RWPE2 (cell line): ENCODE measurements around the gene ELOVL6.
A peak's percentile ranks its signal among the peaks of the same experiment; 100 is the strongest.
"Not testable (repeated sequence)": the region's sequence is repeated elsewhere in the genome, so short reads cannot be mapped to it uniquely, and the experiment has no call there.

Experiments used
- ATAC-seq: fragments of 200-7000 bp; cut with Tn5 transposase; 3 replicates; pipeline ENCODE4 v1.9.1; 2021; ENCODE audit warnings: low read depth
- DNase-seq: peaks from one replicate; pipeline ENCODE4 v3.0.0-alpha.2; 2020; ENCODE audit warnings: low spot score
- H3K27ac ChIP-seq: fragments of 450-650 bp; 2 replicates; pipeline ENCODE4 v1.5.1; 2017; ENCODE audit warnings: mild to moderate bottlenecking; ENCODE audit not compliant: poor library complexity, severe bottlenecking
- H3K27me3 ChIP-seq: fragments of 250-450 bp; sonication (Bioruptor Pico); 2 replicates; pipeline ENCODE4 v1.5.1; 2021; ENCODE audit warnings: mild to moderate bottlenecking, moderate library complexity; ENCODE audit not compliant: insufficient read depth, poor library complexity, severe bottlenecking
- H3K36me3 ChIP-seq: fragments of 250-450 bp; sonication (Bioruptor Pico); 2 replicates; pipeline ENCODE4 v1.5.1; 2020; ENCODE audit warnings: low read depth, mild to moderate bottlenecking, moderate library complexity
- H3K4me1 ChIP-seq: fragments of 250-450 bp; sonication (Bioruptor Pico); 2 replicates; pipeline ENCODE4 v1.5.1; 2021; ENCODE audit warnings: mild to moderate bottlenecking, moderate library complexity; ENCODE audit not compliant: insufficient read depth, poor library complexity, severe bottlenecking
- H3K4me3 ChIP-seq: fragments of 250-450 bp; sonication (Bioruptor Pico); 2 replicates; pipeline ENCODE4 v1.5.1; 2021; ENCODE audit warnings: mild to moderate bottlenecking, moderate library complexity; ENCODE audit not compliant: severe bottlenecking
- H3K9me3 ChIP-seq: fragments of 250-450 bp; sonication (Bioruptor Pico); 2 replicates; pipeline ENCODE4 v1.5.1; 2021; ENCODE audit warnings: mild to moderate bottlenecking, moderate library complexity; ENCODE audit not compliant: severe bottlenecking
- CTCF ChIP-seq: fragments of 450-650 bp; IDR thresholded peaks from one replicate; pipeline ENCODE4 v1.5.1; 2017; ENCODE audit warnings: mild to moderate bottlenecking, moderate library complexity; ENCODE audit not compliant: poor library complexity, severe bottlenecking

ELOVL6 gene

GRCh38 chr4:110049951-110050925, 148.2 kb downstream of the ELOVL6 start:
- H3K27ac ChIP-seq: no peak overlapping the region
- peak; percentile 81 for TF ChIP-seq CTCF
- H3K36me3 ChIP-seq: peaks cover 38% of the 10 kb centered on the region
- ATAC-seq (peak; percentile 31; the same call in 1 of the 3 replicates), DNase-seq (no peak)
- H3K4me3 ChIP-seq: no peak overlapping the region
- H3K4me1 ChIP-seq: no peaks in the 10 kb centered on the region
- H3K27me3 ChIP-seq: no peaks in the 10 kb centered on the region
- H3K9me3 ChIP-seq: no peaks in the 10 kb centered on the region

GRCh38 chr4:110046588-110047049, 151.8 kb downstream of the ELOVL6 start:
- H3K4me1 ChIP-seq: no peaks in the 10 kb centered on the region
- DNase-seq: no peak

GRCh38 chr4:110042545-110043517, 155.6 kb downstream of the ELOVL6 start:
- Histone ChIP-seq H3K27ac (no peak overlapping the region), H3K4me3 (no peak overlapping the region), H3K4me1 (no peaks in the 10 kb centered on the region)

More at GRCh38 chr4:110046588-110047049, 151.8 kb downstream of the ELOVL6 start:
- Histone ChIP-seq H3K27ac (no peak overlapping the region), H3K4me3 (no peak overlapping the region), H3K9me3 (no peaks in the 10 kb centered on the region), H3K36me3 (peaks cover 31% of the 10 kb centered on the region), H3K27me3 (no peaks in the 10 kb centered on the region)
- TF ChIP-seq CTCF: no peak
- ATAC-seq: no peak

GRCh38 chr4:110041735-110042134, 156.7 kb downstream of the ELOVL6 start:
- no peak for ATAC-seq
- no peak for TF ChIP-seq CTCF
- no peaks in the 10 kb centered on the region for H3K4me1 ChIP-seq
- no peaks in the 10 kb centered on the region for H3K36me3 ChIP-seq
- DNase-seq: no peak
- H3K27me3 ChIP-seq: no peaks in the 10 kb centered on the region
- no peak overlapping the region for H3K4me3 ChIP-seq
- H3K27ac ChIP-seq: no peak overlapping the region
- H3K9me3 ChIP-seq: no peaks in the 10 kb centered on the region

More at GRCh38 chr4:110042545-110043517, 155.6 kb downstream of the ELOVL6 start:
- DNase-seq: no peak
- 0 out of 3 replicates have a peak, but pooled peaks have one; percentile 19 for ATAC-seq
- Histone ChIP-seq H3K27me3 (no peaks in the 10 kb centered on the region), H3K9me3 (no peaks in the 10 kb centered on the region), H3K36me3 (no peaks in the 10 kb centered on the region)
- no peak for TF ChIP-seq CTCF

GRCh38 chr4:110039164-110039563, 159.3 kb downstream of the ELOVL6 start:
- not testable (repeated sequence) for ATAC-seq, DNase-seq, H3K27me3 ChIP-seq, H3K9me3 ChIP-seq, H3K4me1 ChIP-seq, H3K4me3 ChIP-seq, H3K27ac ChIP-seq, H3K36me3 ChIP-seq
